HG02981 (cell line): ENCODE data around the gene OR6B1.
"Not testable (repeated sequence)": the region's sequence is repeated elsewhere in the genome, so short reads cannot be mapped to it uniquely, and the experiment has no call there.

Experiments used
- ATAC-seq: cut with Tn5 transposase; IDR thresholded peaks from one replicate; pipeline ENCODE4 v1.9.1; 2021; ENCODE audit warnings: mild to moderate bottlenecking, moderate library complexity; ENCODE audit not compliant: unreplicated experiment

Gene OR6B1

GRCh38 chr7:144037414-144038035 is 37.4 kb downstream of the OR6B1 start:
- no peak for ATAC-seq

GRCh38 chr7:144038887-144039286 is 38.8 kb downstream of the OR6B1 start:
- no peak for ATAC-seq

- ATAC-seq = no peak
Measured at GRCh38 chr7:144048648-144049047, 48.5 kb downstream of the OR6B1 start, which contains the start of gene OR2A5. TSS of gene OR2A5 (plus strand) at chr7:144048948. CDS start at chr7:144050402, 1,454 bp downstream.

DNA sequence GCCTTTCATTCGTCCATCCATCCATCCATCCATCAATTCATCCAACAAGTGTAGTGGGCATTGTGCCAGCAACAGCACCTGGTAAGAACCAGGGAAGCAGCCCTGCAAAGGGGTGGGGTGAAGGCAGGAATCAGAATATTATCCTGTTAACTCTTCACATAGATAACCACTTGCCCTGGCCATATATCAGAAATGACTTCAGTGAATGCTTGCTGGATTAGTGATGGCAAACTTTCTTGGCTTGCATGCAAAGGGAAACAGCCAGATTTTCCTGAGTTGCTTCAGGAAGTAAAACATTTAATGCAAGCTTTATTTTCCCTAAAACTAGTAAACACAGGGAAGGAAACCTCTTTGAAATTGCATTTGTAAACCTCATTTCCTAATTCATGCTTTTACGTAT is 49.4 kb downstream of the OR6B1 start:
- ATAC-seq = no peak

GRCh38 chr7:144050093-144050492 is 50.0 kb downstream of the OR6B1 start:
- no peak for ATAC-seq

GRCh38 chr7:144050884-144051283 is 50.8 kb downstream of the OR6B1 start:
- ATAC-seq = not testable (repeated sequence)

DNA sequence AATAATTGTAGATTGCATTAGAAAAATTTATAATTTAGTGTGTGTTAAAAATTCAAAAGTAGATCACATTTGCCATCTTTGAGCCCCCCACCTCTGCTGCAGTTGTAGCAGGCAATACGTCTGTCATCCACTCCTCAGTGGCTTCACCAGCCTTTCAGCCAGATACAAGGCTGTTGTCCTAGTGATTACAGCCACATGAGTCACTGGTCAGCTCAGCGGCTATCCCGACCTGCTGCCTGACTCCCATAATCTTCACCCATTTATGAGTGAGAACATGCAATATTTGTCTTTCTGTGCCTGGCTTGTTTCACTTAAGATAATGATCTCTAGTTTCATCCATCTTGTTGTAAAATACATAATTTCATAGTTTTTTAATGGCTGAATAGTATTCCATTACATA is 57.8 kb downstream of the OR6B1 start:
- ATAC-seq = no peak
